HUDEP-2 (cell line): ENCODE results near the gene KIF6.

Source experiments
- DNase-seq, 76 experiments: peaks; one replicate each; lab custom pipeline; 2025; ENCODE audit not compliant: unreplicated experiment in 76 of 76; lab: John Stamatoyannopoulos, UW

Gene KIF6

GRCh38 chr6:39666706-39667489 is 58.3 kb downstream of the KIF6 start:
- DNase-seq: no peak

DNA sequence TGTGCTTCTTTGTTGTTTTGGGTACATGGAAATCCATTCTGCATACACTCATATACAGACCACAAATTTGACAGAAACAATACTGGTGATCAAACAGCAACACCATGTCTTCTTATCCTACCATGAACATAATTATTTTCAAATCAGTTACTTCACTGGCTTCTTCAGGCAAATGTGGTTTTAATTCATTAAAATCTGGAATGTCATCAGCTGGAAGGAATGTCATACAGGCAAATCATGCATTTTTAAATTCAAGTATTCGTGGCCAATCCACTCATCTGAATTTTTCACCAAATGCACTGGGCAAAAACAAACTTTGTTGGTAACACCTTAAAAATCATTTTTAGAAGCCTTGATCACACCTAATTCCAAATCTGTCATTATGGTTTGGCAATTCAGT is 59.3 kb downstream of the KIF6 start:
- DNase-seq: no peak

DNA sequence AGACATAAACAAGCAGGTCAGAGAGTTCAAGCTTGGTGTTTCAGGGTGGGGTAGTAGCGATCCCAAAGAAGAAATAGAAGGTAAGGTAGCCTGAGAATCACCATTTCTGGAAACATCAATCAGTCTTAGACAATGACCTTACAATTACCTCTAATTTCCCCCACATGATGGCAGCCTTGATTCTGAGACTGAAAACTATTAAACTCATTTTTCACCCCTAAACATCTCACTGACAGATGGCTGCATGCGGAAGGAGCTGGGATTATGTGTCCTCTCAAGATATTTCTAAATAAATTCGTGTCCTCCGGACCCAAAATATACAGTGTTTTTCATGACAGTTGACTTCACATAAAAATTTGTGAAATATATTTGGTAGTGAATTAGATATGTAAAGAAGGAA is 61.0 kb downstream of the KIF6 start:
- no peak for DNase-seq

DNA sequence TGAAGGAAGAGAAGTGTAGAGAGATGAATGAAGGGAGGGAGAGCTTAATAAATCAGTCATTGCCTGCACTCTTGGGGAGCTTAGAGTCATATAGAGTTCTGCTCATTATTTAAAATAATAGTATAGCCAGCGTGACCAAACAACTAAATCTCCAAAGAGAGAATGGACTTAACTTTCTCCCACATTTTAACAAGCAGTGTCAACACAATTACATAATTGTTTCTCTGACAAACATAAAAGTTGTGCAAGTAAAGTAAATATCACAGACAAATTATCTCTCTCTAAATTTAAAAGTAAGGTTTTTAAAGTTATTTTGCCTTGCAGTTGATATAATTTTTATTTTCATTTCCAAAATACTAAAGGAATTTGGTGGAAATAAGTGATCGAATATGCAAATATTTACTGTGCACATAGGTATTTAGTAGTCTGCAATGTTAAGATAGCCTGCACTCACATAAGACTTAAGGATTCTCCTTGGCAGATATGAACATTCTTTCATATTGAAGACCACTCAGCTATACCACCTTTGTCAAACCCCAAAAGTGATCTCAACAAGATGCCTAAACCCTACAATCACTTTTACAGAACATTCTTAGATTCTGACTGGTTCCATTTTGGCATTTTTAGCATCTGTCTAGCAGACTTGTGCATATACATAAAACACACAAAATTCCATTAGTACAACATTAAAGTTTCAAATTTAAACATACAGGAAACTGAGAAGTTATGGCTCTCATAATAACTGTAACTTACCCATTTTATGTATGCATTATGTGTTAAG is 67.7 kb downstream of the KIF6 start:
- no peak for DNase-seq

DNA sequence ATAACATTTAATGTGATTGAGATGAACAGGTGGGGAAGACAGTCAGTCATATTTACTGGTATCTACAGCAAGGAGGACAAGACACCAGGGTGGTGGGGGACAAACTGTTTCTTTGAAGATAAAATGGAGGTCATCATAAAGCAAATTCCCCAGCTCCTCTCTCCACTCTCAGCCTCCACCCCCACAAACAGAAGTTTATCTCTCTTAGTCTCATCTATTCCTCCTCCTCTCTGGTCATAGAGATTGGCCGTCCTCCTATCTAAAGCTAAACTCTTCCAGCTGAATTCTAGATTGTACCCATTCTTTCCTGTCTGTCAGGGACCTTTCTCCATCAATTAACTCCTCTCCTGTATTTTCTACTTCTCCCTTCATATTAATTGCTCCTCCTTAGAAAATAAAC is 71.1 kb downstream of the KIF6 start:
- DNase-seq: peak in 6 of 76 experiments; percentile 7 to 37 (median 26)

- DNase-seq: no peak
Measured at GRCh38 chr6:39653612-39654011, 71.6 kb downstream of the KIF6 start.

DNA sequence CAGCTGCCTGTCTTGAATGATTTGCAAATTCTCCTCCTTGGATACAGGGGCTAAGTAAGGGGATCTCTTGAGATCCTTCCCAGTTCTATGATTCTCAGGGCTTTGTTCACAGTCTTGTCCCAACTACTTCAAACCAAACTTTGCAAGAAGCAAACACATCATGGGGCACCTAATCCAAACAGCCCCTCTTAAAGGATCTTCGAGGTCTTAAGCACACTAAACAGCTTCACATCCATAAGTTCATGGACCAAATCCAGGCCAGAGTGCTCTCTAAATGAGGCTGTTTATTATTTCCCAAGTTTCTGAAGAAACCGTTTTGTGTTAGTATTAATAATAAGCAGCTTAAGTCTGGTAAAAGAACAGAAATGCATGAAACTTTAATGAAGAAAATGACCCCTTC is 75.2 kb downstream of the KIF6 start:
- DNase-seq: no peak

DNA sequence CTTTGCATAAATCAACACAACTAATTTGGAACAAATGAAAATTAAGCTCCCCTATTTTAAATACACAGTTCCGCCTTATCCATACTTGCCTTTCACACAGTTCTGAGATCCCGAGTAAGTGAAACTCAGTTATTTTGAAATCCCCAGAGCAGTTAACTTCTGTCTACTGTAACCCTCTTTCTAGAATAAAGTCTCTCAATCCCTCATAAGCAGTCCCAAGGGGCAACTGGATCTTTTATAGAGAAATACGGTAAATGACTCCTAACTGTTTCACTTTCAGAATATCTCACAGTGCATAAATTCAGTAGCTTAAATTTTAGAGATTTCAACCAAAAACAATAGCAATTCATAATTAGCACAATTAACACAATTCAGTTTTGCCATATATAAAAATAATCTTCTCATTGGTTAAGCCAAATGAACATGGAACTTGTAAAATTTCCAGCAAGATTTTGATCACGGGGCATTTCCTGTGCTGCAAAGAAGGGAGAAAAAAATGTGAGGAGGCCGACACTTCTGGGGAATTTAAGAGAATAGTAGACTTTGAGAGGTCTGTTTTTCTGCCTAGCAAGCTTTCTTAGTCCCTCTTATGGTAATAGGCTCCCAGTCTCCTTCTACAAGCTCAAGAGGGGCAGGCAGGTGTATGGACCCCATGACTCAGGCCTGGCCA is 78.3 kb downstream of the KIF6 start:
- DNase-seq: no peak

DNA sequence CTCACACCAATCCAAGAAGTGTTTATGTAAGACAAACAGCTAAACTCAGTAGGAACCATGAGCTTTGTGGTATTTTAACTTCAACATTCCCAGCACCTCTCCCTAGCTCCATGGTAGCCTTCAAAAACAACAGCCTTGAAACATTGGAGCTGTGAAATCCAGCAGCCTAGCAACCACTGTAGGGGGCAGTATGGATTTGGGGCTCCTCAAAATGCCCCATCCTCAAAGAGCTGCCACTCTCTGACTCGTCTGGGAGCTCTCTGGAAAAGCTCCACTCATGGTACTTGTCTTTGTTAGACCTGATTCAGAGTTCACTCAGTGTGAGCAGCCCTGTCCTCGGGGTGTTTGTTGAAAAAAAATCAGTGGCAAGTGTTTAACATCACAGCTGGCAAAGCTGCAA is 82.9 kb downstream of the KIF6 start:
- DNase-seq: no peak

DNA sequence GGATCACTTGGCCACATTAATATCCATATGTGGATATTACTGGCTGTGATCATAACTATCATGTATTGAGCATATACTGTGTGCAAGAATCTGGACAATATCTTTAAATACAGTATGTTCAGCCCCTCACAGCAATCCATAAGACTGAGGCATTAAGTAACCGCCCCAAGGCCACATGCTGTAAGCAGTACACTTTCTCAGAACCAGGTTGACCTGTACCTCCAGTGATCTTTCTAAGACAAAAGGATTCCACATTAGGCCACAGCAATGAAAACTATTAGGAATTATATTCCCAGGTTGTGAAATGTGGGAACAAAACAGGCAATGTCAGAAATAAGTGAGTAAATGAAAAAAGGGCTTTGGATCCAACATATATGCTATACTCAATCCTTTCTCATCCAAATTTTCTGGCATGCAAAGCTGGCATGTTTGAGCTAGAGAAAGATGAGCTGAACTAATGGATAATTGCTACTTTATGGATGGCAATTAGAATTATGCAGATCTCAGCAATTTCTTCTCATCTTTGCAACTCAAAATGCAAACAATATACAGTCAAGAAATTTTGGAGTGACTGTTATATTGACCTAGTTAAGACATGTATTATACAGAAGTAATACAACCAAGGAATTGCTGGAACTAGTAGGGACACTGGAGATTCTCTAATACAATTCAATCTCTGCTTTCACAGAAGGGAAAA is 86.9 kb downstream of the KIF6 start:
- no peak for DNase-seq

DNA sequence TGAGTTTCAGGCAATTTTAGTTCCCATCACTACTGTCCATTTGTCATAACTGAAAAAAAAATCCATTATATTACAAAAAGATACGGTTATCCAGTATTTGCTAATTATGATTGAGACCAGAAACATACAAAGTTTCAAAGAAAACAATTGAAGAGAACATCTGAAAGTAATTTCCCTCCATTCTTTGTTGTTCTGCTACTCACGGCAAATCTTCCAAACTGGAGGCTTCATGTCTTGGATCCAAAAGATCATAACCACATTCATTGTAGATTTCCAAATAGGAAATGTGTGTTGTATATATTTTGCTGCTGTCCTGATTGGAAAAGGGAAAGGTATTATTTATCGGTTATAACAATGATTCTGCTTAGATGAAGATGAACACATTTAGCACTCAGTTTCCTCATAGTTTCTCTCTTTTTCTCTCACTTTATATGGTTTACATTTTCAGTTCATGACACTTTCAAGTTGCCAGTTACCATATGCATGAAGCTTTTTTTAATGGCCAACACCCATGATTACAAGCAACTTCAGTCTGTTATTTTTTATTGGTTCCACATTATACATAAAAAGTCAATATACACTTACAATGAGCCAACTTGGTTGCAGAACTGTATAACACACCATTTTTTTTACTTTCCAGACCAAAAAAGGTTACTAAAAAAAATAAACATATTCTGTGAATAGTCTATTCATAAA is 90.4 kb downstream of the KIF6 start:
- no peak for DNase-seq

GRCh38 chr6:39625209-39625608 is 100.0 kb downstream of the KIF6 start:
- DNase-seq: no peak

DNA sequence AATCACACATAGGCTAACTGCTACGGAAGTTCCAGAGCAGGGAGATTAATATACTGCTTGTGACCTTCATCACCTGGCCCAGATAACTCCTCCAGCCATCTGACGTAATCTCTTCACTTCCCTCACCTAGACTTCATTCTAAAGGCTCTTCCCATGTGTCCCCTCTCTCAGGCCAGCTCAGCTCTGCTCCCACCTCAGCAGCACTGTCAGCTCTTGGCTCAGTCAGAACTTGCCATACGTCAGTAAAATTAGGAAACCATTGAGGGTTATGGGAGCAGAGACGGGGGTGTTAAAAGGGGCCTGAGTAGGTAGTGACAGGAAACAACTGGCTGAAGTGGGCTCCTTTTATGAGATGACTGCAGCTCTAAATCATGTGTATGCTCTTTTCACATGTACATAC is 101.5 kb downstream of the KIF6 start:
- no peak for DNase-seq

- no peak for DNase-seq
Measured at GRCh38 chr6:39617520-39617919, 107.7 kb downstream of the KIF6 start.

GRCh38 chr6:39617026-39617425 is 108.2 kb downstream of the KIF6 start:
- no peak for DNase-seq

GRCh38 chr6:39615622-39616021 is 109.6 kb downstream of the KIF6 start:
- DNase-seq: no peak

DNA sequence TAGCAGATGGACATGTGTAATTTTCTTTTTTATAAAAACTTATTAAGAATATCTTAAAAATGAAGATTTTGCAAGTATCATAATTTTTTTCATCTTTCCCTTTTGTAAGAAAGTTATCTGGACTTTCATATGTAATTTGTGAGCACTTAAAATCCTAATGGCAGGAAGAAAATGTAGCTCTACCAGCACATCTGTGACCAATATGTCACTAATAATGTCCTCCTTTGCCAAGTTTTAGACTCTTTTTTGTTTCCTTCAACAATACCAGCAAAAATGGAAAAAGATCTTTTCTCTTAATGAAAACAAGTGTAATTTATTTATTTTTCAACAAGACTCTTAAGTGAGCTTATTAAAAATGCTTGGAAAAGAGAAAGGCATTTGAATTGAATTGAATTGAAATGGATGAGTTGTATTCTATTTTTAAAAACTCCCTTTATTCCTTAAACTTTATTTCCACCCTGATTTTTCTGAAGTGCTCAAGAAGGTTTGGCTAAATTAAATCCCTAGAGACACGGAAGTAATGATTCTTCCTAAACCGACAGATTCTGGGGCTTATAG is 110.7 kb downstream of the KIF6 start:
- no peak for DNase-seq

DNA sequence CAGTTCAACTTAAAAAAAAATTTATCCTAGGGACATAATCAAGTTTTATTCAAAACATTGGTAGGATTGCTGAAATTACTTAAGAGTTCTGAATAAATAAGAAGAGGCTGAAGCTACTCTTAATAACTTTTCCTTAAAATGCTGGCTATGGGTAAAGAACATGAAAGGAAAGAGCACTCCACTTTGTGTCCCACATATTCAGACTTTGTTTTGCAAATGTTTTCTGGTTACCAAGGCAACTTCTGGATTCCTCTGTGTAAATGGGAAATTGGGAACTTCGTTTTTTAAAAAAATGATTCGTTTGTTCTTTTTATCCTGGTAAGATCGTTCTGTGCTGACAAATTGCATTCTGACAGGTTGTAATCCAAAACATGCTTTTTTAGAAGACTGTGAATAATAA is 115.0 kb downstream of the KIF6 start:
- DNase-seq: no peak

DNA sequence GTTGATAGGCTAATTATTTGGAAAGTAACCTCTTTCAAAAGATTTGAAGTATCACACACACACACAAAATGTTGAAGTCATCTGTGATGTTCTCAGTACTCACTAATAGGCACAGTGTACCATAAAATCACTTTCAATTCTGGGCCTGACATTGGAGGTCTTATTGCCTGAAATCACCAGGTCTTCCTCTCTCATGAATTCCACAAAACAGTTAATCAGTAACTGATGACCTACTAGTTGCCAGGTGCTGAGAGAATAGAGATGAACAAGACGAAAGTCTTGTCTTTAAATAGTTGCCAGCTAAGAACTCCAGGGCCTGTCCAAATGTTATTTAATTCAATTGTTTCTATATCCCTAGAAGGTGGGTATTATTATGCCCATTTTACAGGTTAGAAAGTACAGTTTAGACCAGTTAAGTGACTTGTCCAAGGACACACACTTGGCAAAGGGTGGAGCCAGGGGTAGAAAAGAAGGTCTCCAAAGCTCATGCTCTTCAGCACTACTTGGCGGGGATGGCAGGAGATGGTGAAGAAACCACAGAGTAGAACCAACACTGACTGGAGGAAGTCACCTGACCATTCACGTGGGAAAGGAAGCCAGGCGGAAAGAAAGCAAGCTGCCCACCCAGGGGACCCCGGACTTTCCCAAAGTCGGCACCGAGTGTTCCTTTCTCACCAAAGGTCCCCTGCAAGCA is 116.4 kb downstream of the KIF6 start:
- DNase-seq: no peak
